ENCODE results near the gene CAPN9.

CAPN9 gene

GRCh38 chr1:230851291-230851691, 104.1 kb downstream of the CAPN9 start:
- no peak for DNase-seq
- intact Hi-C loops (cut with DNase I), result no loop called here
